K562 (cell line): ENCODE results near the gene MACROD2. TPM values are rescaled to one million over a fixed set of nuclear protein-coding genes. Genes with fewer than 3 reads are reported as not detected.

Experiments used
- CBFB ChIP-seq: sonication (generic); formaldehyde crosslinking; IDR thresholded peaks from 2 replicates; pipeline ENCODE4 v1.4.0; 2020; ENCODE audit warnings: mild to moderate bottlenecking, missing genetic modification reagents
- HDAC1 ChIP-seq, 2 experiments: fragments of 450-650 bp; IDR thresholded peaks; 2 replicates each; pipeline ENCODE4 v1.6.1; 2016 to 2017; ENCODE audit warnings: inconsistent platforms in 1 of 2, mild to moderate bottlenecking in 1 of 2, moderate library complexity in 1 of 2
- HDAC8 ChIP-seq: fragments of 450-650 bp; IDR thresholded peaks from 2 replicates; pipeline ENCODE4 v1.6.1; 2016; ENCODE audit warnings: mild to moderate bottlenecking, missing genetic modification characterization, moderate library complexity, missing compliant biosample characterization
- RAD21 ChIP-seq, 2 experiments: fragments of 250-450 bp in 1 of 2; fragments of 450-650 bp in 1 of 2; sonication (Bioruptor Pico) in 1 of 2; formaldehyde crosslinking in 1 of 2; IDR thresholded peaks in 1 of 2; conservative IDR thresholded peaks in 1 of 2; 2 replicates each; pipeline versions ENCODE4 v1.4.0 to v1.8.0; 2020 to 2022; ENCODE audit warnings: mild to moderate bottlenecking in 2 of 2, moderate library complexity in 1 of 2
- SLC30A9 ChIP-seq: fragments of 250-450 bp; sonication (Bioruptor Pico); IDR thresholded peaks from 2 replicates; pipeline ENCODE4 v1.8.0; 2022; ENCODE audit warnings: mild to moderate bottlenecking, moderate library complexity
- ZFP1 ChIP-seq: fragments of 450-650 bp; formaldehyde crosslinking; IDR thresholded peaks from 2 replicates; pipeline ENCODE4 v1.4.0; 2020; ENCODE audit warnings: mild to moderate bottlenecking, mixed read lengths
- polyA plus RNA-seq, 8 experiments: library from polyadenylated mRNA; depleted of rRNA in 4 of 8; stranded (reverse) in 5 of 8; unstranded in 3 of 8; fragments of >200 nt; fragmentation: Nextera tagmentation in 2 of 8; fragmentation: Illumina TruSeq in 1 of 8; extraction: Ambion mirVana in 2 of 8; extraction: Trizol in 1 of 8; gene quantifications; 2 replicates each; pipeline versions ENCODE4 v1.2.1 to v1.2.3, GENCODE V29; 2011 to 2014; ENCODE audit warnings: inconsistent platforms in 1 of 8, missing spikeins in 1 of 8
- total RNA-seq, 7 experiments: library from RNA; depleted of rRNA in 6 of 7; stranded (reverse); fragments of >200 nt in 6 of 7; fragmentation: Illumina TruSeq in 2 of 7; extraction: Trizol in 2 of 7; gene quantifications; 2 replicates each; pipeline versions ENCODE4 v1.2.1 to v1.2.3, GENCODE V29; 2011 to 2021; ENCODE audit warnings: low replicate concordance in 1 of 7
- TF ChIP-seq, protein P1 (sequence below): fragments of 250-450 bp; sonication (Bioruptor Pico); IDR thresholded peaks from 2 replicates; pipeline ENCODE4 v1.5.0; 2020; ENCODE audit warnings: mild to moderate bottlenecking, borderline replicate concordance
- TF ChIP-seq, protein P2 (sequence below): fragments of 450-650 bp; conservative IDR thresholded peaks from 2 replicates; pipeline ENCODE4 v1.6.1; 2016; ENCODE audit warnings: missing genetic modification characterization, low read depth, mild to moderate bottlenecking, missing compliant biosample characterization, moderate library complexity
- TF ChIP-seq, protein P3 (sequence below): fragments of 200-600 bp; sonication (generic); IDR thresholded peaks from one replicate; pipeline ENCODE4 v1.6.1; 2012; ENCODE audit warnings: mild to moderate bottlenecking, low read depth, low read length, inconsistent platforms
- TF ChIP-seq, protein P4 (sequence below): sonication (generic); formaldehyde crosslinking; IDR thresholded peaks from 2 replicates; pipeline ENCODE4 v1.8.0; 2022; ENCODE audit warnings: missing genetic modification reagents, mild to moderate bottlenecking, borderline replicate concordance

Gene MACROD2
- total and polyA plus RNA-seq, 9 of the 15 experiments (the other 6 are each of a cell fraction or from before 2014, with no cell fraction given) = not detected

DNA sequence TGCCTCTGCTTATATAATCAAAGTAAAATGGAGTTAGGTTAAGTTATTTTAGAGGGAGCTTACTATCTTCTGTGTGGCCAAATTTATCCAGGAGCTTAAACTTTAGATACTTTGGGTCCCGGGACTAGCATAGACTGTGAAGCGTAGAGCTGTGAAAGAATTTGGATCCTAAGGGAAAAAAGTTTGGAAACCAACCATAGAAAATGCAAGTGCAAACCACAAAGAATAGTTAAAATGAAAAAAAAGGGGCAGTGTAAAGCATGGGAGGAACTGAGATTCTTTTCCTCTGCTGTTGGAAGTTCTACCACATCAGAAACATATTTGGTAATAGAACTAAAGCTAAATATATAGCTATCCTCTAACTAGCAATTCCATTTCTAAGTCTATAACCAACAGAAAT, 574.3 kb downstream of the MACROD2 start (continued):
- TF ChIP-seq, protein P1, sequence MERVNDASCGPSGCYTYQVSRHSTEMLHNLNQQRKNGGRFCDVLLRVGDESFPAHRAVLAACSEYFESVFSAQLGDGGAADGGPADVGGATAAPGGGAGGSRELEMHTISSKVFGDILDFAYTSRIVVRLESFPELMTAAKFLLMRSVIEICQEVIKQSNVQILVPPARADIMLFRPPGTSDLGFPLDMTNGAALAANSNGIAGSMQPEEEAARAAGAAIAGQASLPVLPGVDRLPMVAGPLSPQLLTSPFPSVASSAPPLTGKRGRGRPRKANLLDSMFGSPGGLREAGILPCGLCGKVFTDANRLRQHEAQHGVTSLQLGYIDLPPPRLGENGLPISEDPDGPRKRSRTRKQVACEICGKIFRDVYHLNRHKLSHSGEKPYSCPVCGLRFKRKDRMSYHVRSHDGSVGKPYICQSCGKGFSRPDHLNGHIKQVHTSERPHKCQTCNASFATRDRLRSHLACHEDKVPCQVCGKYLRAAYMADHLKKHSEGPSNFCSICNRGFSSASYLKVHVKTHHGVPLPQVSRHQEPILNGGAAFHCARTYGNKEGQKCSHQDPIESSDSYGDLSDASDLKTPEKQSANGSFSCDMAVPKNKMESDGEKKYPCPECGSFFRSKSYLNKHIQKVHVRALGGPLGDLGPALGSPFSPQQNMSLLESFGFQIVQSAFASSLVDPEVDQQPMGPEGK (CRISPR knock-in tag) = no peak
- TF ChIP-seq, protein P2, sequence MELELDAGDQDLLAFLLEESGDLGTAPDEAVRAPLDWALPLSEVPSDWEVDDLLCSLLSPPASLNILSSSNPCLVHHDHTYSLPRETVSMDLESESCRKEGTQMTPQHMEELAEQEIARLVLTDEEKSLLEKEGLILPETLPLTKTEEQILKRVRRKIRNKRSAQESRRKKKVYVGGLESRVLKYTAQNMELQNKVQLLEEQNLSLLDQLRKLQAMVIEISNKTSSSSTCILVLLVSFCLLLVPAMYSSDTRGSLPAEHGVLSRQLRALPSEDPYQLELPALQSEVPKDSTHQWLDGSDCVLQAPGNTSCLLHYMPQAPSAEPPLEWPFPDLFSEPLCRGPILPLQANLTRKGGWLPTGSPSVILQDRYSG = no peak
- TF ChIP-seq, protein P3, sequence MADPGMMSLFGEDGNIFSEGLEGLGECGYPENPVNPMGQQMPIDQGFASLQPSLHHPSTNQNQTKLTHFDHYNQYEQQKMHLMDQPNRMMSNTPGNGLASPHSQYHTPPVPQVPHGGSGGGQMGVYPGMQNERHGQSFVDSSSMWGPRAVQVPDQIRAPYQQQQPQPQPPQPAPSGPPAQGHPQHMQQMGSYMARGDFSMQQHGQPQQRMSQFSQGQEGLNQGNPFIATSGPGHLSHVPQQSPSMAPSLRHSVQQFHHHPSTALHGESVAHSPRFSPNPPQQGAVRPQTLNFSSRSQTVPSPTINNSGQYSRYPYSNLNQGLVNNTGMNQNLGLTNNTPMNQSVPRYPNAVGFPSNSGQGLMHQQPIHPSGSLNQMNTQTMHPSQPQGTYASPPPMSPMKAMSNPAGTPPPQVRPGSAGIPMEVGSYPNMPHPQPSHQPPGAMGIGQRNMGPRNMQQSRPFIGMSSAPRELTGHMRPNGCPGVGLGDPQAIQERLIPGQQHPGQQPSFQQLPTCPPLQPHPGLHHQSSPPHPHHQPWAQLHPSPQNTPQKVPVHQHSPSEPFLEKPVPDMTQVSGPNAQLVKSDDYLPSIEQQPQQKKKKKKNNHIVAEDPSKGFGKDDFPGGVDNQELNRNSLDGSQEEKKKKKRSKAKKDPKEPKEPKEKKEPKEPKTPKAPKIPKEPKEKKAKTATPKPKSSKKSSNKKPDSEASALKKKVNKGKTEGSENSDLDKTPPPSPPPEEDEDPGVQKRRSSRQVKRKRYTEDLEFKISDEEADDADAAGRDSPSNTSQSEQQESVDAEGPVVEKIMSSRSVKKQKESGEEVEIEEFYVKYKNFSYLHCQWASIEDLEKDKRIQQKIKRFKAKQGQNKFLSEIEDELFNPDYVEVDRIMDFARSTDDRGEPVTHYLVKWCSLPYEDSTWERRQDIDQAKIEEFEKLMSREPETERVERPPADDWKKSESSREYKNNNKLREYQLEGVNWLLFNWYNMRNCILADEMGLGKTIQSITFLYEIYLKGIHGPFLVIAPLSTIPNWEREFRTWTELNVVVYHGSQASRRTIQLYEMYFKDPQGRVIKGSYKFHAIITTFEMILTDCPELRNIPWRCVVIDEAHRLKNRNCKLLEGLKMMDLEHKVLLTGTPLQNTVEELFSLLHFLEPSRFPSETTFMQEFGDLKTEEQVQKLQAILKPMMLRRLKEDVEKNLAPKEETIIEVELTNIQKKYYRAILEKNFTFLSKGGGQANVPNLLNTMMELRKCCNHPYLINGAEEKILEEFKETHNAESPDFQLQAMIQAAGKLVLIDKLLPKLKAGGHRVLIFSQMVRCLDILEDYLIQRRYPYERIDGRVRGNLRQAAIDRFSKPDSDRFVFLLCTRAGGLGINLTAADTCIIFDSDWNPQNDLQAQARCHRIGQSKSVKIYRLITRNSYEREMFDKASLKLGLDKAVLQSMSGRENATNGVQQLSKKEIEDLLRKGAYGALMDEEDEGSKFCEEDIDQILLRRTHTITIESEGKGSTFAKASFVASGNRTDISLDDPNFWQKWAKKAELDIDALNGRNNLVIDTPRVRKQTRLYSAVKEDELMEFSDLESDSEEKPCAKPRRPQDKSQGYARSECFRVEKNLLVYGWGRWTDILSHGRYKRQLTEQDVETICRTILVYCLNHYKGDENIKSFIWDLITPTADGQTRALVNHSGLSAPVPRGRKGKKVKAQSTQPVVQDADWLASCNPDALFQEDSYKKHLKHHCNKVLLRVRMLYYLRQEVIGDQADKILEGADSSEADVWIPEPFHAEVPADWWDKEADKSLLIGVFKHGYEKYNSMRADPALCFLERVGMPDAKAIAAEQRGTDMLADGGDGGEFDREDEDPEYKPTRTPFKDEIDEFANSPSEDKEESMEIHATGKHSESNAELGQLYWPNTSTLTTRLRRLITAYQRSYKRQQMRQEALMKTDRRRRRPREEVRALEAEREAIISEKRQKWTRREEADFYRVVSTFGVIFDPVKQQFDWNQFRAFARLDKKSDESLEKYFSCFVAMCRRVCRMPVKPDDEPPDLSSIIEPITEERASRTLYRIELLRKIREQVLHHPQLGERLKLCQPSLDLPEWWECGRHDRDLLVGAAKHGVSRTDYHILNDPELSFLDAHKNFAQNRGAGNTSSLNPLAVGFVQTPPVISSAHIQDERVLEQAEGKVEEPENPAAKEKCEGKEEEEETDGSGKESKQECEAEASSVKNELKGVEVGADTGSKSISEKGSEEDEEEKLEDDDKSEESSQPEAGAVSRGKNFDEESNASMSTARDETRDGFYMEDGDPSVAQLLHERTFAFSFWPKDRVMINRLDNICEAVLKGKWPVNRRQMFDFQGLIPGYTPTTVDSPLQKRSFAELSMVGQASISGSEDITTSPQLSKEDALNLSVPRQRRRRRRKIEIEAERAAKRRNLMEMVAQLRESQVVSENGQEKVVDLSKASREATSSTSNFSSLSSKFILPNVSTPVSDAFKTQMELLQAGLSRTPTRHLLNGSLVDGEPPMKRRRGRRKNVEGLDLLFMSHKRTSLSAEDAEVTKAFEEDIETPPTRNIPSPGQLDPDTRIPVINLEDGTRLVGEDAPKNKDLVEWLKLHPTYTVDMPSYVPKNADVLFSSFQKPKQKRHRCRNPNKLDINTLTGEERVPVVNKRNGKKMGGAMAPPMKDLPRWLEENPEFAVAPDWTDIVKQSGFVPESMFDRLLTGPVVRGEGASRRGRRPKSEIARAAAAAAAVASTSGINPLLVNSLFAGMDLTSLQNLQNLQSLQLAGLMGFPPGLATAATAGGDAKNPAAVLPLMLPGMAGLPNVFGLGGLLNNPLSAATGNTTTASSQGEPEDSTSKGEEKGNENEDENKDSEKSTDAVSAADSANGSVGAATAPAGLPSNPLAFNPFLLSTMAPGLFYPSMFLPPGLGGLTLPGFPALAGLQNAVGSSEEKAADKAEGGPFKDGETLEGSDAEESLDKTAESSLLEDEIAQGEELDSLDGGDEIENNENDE = no peak
- no peak for TF ChIP-seq HDAC1 (IDR thresholded peaks at IDR 0.05)
- no peak for TF ChIP-seq RAD21 (CRISPR knock-in tag; conservative IDR thresholded peaks at IDR 0.05 in 1 of 2, IDR thresholded peaks at IDR 0.05 in 1 of 2)
- TF ChIP-seq HDAC8 = no peak
- TF ChIP-seq, protein P4, sequence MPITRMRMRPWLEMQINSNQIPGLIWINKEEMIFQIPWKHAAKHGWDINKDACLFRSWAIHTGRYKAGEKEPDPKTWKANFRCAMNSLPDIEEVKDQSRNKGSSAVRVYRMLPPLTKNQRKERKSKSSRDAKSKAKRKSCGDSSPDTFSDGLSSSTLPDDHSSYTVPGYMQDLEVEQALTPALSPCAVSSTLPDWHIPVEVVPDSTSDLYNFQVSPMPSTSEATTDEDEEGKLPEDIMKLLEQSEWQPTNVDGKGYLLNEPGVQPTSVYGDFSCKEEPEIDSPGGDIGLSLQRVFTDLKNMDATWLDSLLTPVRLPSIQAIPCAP (CRISPR knock-in tag) = no peak
- TF ChIP-seq ZFP1 (CRISPR knock-in tag) = no peak
- no peak for TF ChIP-seq SLC30A9 (CRISPR knock-in tag)
- TF ChIP-seq CBFB = no peak
